GM21423 (cell line): ENCODE measurements around the gene RPP25.
"Not testable (repeated sequence)": the region's sequence is repeated elsewhere in the genome, so short reads cannot be mapped to it uniquely, and the experiment has no call there.

Experiments
- ATAC-seq: cut with Tn5 transposase; IDR thresholded peaks from one replicate; pipeline ENCODE4 v1.9.1; 2021; ENCODE audit warnings: mild to moderate bottlenecking, moderate library complexity; ENCODE audit not compliant: unreplicated experiment

Gene RPP25

GRCh38 chr15:74924525-74924924, 32.0 kb downstream of the RPP25 start:
- ATAC-seq, result no peak

GRCh38 chr15:74920456-74920855, 36.1 kb downstream of the RPP25 start:
- no peak for ATAC-seq

- no peak for ATAC-seq
These were observed 38.9 kb downstream of the RPP25 start for GRCh38 chr15:74917676-74918075.

- not testable (repeated sequence) for ATAC-seq
These were observed 42.8 kb downstream of the RPP25 start for GRCh38 chr15:74913799-74914198.

- ATAC-seq, result no peak
These were observed 43.5 kb downstream of the RPP25 start for GRCh38 chr15:74913041-74913440.

- ATAC-seq, result no peak
These were observed 47.9 kb downstream of the RPP25 start for GRCh38 chr15:74908635-74909034.

- no peak for ATAC-seq
These were observed 49.3 kb downstream of the RPP25 start for GRCh38 chr15:74907163-74907870.

GRCh38 chr15:74906450-74907162, 50.0 kb downstream of the RPP25 start, which contains the start of gene FAM219B:
TSS of gene FAM219B (minus strand) at chr15:74906851. CDS start at chr15:74906800, 51 bp downstream.
- ATAC-seq, result peak; percentile 81

GRCh38 chr15:74906067-74906449, 50.5 kb downstream of the RPP25 start:
- peak; percentile 10 for ATAC-seq
